AML-193 (cell line): ENCODE results near the gene SERPINA9.

Source experiments
- DNase-seq, 2 experiments: peaks; one replicate each; lab custom pipeline; 2025; lab: John Stamatoyannopoulos, UW

The SERPINA9 gene

GRCh38 chr14:94462219-94462551 is 13.8 kb downstream of the SERPINA9 start:
- no peak for DNase-seq

DNA sequence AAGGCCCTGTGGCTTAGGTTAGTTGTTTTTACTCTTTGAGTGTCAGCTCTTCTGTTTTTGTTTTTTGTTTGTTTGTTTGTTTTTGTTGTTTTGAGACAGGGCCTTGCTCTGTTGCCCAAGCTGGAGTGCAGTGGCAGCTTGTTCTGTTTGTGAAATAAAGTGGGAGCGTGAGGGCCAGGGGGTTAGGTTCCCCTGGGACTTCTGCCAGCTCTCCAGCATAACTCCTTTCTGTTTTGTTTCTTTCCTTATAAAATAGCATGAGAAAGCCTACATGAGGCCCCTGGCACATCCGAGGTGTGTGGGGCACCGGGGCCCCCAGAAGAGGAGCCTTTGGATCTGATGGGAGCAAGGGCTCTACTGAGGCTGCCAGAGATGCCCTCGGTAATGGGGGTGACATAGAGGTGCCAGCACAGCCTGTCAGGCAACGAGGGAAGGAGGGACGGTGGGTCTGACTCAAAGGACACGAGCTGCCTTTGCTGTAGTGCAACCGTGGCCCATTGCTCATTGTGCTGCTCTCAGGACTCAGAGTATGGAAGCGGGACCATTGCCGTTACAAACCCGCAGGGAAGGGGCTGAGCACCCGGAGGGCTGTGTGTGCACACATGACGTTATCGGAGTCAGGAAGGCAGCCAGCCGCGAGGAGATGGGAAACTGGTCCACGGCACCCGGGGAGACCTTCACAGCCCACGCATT is 14.3 kb downstream of the SERPINA9 start:
- DNase-seq = no peak

DNA sequence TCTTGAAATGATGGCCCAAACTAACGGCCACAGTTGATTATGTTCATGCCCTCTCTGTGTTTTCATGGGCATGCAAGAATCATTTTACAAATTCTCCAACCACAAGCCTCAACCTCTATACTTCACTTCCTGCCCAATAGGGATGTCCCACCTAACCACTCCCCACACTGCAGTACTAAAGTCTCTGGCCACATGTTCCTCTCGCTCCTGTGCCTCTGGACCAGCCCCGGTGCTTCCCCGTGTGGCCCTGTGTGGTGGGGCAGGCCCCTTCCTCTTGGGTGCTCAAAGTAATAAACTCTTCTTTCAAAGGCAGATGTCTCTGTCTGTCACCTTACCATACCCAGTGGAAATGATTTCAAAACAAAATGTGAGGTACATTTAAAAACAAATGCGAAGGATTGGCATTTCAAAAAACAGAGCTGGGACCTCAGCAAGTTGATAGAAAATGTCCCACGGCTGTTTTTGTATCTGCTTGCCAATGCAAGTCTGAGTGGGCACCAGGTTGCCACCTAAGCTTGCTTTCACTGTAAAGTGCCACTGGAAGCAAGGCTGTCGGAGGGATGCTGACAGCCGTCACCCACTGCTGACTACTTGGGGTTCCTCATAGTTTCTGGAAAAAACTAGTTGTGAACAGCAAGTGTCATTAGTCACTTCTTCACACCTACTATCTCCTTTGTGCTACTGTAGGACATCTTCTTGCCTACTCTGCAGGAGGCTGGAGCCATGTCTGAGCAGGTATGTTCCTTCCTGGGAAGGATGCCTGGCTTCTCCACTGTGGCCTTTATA is 15.2 kb downstream of the SERPINA9 start:
- DNase-seq = no peak

GRCh38 chr14:94458558-94459205 is 17.3 kb downstream of the SERPINA9 start:
- DNase-seq = no peak

- no peak for DNase-seq
Measured at GRCh38 chr14:94458096-94458495, 17.9 kb downstream of the SERPINA9 start.

- no peak for DNase-seq
Measured at GRCh38 chr14:94455928-94456327, 20.1 kb downstream of the SERPINA9 start.

GRCh38 chr14:94451826-94452225 is 24.2 kb downstream of the SERPINA9 start:
- DNase-seq = no peak

GRCh38 chr14:94451091-94451771 is 24.8 kb downstream of the SERPINA9 start:
- no peak for DNase-seq

GRCh38 chr14:94450722-94451090 is 25.3 kb downstream of the SERPINA9 start:
- no peak for DNase-seq

GRCh38 chr14:94449930-94450329 is 26.1 kb downstream of the SERPINA9 start:
- DNase-seq = no peak

- DNase-seq = no peak
Measured at GRCh38 chr14:94448071-94448808, 27.8 kb downstream of the SERPINA9 start.

GRCh38 chr14:94447206-94447605 is 28.8 kb downstream of the SERPINA9 start:
- no peak for DNase-seq

GRCh38 chr14:94446126-94446525 is 29.9 kb downstream of the SERPINA9 start:
- DNase-seq = no peak

DNA sequence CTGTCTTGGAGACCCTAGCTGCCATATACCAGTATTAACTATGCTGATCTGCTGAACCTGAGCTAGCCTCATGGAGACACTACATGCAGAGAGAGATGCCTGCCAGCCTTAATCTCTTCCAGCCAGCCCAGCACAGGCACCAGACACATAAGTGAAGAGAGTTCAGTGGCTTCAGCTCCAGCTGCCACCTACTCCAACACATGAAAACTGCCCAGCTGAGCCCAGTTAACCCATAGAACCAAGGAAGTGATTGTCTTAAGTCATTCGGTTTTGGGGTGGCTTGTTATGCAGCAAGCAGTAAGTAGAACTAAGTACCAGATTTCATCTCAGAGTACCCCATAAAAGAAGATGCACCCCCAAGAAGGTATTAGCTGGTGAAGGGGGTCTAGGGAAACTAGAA is 31.0 kb downstream of the SERPINA9 start:
- no peak for DNase-seq

DNA sequence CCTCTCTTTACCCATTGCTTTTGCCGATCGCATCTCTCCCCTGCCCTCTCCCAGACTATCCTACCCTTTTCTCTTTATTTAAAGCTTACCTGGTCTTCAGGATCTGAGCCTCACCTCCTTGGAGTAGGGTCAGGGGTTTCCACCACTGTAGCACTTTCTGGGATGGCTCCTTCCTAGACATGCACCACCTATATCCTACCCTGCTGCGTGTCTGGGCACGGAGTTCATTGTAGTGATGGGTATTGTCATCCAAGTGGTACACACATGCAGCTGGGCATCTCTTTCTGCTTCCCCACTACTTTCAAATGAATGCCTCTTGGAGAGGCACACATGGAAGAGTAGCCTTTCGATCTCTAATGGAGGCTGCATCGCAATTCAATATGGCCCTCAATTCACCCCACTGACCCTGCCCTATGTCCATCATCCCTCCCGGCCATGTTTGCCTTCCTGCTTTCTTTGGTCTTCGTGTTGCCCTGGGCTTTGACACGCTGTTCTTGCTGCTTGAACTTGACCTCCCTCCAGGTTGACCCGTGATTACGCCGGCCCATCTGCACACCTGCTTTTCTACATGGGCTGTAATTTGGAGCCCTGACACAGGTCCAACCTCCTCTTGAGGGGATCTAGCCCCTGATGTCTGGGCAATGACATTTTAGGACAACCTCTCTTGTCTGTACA is 34.3 kb downstream of the SERPINA9 start:
- DNase-seq = no peak

DNA sequence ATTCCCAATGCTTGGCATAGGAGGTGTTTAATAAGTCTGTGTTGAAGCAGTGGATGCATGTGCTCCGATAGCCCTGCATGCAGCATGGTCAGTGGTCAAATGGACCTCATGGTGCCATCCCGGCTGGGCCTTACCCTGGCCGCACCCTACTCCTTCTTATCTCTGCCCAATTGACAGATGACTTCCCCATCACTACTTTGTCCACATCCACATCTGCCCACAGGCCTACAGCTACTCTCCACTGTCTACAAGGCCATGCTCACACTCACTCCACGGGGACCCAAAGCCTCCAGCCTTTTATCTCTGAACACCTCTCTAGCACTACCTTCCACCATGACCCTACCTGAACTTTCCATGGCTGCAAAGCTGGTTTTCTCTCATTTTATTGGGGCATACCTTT is 34.9 kb downstream of the SERPINA9 start:
- no peak for DNase-seq

- no peak for DNase-seq
Measured at GRCh38 chr14:94439453-94440057, 36.4 kb downstream of the SERPINA9 start.

- DNase-seq = no peak
Measured at GRCh38 chr14:94428610-94429009, 47.4 kb downstream of the SERPINA9 start.

DNA sequence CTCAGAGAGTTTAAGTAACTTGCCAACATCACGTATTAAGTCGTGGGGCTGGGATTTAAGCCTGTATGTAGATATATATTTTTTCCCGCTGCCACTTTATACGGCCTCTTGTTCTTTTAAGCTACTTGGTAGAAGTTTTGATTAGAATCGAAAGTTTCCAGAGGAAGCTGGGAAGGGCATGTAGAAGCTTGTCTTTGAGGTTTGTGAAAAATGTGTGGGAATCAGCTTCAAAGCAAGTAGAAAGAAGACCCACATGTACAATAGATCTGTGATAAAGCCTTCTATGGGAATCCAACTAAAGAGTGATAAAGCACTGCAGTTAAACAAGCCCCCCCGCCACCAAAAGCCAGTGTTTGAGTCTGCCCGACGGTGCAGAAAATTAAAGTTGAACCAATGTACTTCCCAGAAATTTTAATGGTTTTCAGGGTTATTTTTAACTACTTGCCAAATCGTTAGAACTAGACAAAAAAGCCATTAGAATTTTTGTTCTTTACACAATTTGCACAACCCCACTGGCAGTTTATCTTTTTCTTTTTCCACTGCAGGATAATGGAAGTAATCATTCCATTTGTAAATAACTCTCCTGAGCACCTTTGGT is 48.9 kb downstream of the SERPINA9 start:
- DNase-seq = no peak

- no peak for DNase-seq
Measured at GRCh38 chr14:94426526-94426925, 49.5 kb downstream of the SERPINA9 start.

DNA sequence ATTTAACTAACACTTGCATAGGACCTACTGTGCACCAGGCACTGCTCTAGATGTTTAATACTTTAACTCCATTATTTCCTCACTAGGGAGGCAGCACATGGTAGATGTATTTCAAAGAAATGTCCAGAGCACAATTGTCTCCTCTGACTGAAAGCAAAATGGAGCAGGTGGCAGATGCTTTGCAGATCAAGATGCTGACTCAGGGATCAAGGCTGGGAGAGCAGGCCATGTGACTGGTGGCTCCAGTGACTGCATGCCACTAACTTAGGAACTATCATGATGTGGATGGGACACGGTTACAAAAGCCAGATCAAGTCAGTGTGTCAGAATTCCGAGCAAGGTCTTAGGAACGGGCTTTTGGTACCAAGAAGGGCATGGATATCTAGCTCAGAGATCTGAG is 51.6 kb downstream of the SERPINA9 start:
- DNase-seq = no peak
